Stromal cell of bone marrow (primary cell): Measurements from ENCODE around the gene KCNK5.

ENCODE experiments used
- DNase-seq: peaks from one replicate; pipeline ENCODE4 v3.0.0-alpha.2; 2012; ENCODE audit warnings: low read depth

Gene KCNK5

DNA sequence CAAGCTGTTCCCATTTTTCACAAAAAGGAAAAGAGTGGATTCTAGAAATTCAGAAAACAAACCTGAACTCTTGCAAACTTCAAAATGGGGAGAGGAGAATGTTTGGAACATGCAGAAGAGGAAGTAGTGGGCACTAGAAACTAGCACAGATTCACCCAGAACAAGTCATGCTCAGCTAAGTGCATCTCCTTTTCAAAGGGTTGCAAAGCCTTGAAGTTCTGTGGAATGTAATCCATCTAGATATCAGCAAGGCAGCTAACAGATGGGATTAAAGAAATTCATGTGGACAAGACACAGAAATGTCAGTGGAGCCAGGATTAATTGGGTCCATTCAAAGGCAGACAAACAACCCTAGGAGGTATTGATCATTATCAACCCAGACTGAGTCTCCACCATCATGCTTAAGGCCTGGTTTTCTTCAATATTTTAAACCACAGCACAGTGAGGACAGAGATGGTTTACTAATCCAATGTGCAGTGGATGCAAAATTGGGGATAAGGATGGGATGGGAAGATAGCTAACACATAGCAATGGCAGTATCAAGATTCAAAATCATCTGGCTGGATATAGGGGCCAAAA lies 31.3 kb downstream of the KCNK5 start:
- DNase-seq = no peak

DNA sequence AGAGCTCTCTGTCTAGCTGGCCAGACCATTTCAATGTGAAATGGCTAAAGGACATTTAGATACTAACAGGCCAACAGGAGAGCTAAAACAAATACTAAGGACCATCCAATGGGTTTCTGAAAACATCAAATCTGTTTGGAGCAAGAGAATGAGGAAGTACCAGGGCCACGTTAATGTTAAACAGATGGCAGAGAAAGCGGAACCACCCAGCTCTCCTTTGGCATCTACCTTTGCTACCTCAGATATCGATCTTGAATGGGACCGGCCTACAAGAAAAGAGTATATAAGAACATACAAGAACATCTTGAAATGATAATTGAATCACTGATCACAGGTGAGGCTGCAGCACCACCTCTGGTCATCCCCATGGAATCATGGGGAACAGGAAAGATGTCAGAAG lies 31.8 kb downstream of the KCNK5 start:
- no peak for DNase-seq

DNA sequence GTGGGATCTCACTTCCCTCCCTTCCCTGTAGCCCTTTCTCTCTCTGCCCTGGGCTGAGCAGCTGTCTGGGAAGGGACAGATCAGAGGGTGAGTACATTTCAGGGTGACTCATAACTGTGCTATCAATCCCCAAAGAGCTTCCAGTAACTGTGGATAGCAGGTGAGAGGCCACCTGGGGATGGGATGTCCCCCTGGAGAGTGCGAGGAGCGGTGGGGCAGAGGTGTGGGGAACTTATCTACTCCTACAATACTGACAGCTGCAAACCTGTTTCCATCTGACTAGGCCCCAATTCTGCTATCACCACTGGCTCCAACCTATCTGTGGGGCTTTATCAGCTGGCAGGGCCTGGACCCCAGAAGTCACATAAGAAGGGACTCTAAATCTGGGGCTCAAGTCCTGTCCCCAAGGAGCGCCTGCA lies 32.6 kb downstream of the KCNK5 start:
- no peak for DNase-seq

DNA sequence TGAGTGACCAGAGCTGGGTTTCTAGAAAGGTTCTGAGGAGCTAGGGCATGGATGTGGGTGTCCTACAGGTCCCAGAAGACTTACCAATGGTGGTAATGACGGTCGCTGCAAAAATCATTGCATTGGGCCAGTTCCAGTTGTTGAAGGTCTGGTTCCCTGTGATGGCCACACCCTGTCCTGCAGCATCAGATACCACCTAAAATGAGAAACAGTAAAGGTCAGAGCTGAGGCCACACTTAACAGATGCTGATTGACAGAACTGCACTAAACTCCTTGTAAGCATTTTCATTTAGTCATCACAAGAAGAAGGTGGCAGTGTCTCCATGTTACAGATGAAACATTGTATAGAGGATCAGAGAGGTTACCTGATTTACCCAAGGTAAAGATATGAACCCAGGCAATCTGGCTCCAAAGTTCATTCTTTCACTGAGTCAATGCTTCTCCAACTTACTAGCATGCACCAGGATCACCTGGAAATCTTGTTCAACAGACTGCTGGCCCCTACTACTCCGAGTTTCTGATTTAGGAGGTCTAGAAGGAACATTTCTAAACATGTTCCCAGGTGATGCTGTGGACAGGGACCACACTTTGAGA lies 33.4 kb downstream of the KCNK5 start:
- no peak for DNase-seq

DNA sequence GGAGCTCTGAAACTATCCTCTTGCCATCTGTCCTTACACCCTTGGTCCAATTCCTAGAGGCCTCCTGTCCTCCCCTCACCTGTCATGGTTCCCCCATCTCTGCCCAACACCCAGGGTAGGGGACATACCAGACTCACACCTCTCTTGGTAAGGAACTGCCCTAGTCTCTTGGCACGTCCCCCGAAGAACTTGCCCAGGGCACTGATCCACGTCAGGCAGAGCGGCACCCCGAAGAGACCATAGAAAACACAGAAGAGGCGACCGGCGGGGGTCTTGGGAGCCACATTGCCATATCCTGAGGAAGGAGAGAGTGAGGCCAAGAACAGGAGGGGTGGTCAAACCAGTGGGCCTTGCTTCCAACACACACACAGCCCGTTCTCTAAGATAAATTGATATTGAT lies 34.8 kb downstream of the KCNK5 start:
- no peak for DNase-seq

DNA sequence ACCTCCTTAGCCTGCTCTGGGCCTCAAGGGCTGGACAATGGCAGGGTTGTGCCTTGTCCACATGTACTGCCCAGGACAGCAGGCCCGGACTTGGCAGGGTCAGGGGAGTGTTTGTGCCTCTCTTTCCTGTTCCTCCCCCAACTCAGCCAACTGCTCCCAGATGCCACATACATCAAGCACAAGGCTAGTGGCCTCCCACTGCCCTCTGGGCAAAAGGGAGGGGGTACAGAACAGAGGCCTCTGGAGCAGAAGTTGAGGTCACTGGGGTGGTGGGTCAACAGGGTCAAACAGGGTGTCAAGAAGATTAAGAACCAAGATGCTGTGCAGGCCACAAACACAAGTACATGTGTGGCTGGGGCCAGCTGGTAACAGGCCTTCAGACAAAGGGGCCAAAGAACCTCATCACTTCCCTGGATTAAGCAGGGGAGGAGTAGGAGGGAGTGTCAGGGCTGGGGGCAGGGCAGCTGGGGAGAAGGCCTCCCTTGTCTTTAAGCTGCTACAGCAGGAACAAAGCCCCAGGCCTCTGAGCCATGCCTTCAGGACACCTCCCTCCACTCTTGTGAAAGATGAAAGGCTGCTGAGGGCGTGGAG lies 36.0 kb downstream of the KCNK5 start:
- no peak for DNase-seq

DNA sequence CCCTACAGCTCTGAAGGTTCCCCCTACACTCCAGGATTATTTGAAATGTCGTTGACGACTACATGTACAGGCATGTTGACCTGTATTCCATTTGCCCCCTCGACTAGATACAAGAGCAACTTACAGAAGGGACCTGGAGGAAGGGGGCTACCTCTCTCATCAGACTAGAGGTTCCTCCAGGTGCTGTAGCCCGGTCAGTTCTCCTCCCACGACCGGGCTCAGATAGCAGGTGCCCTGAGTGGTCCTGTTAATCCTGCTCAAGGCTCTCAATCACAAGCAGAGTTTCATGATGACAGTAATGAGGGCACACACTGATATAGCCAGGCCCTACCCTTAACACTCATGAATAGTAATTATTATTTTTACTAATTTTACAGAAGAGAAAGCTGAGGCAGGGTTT lies 36.5 kb downstream of the KCNK5 start:
- DNase-seq = no peak

DNA sequence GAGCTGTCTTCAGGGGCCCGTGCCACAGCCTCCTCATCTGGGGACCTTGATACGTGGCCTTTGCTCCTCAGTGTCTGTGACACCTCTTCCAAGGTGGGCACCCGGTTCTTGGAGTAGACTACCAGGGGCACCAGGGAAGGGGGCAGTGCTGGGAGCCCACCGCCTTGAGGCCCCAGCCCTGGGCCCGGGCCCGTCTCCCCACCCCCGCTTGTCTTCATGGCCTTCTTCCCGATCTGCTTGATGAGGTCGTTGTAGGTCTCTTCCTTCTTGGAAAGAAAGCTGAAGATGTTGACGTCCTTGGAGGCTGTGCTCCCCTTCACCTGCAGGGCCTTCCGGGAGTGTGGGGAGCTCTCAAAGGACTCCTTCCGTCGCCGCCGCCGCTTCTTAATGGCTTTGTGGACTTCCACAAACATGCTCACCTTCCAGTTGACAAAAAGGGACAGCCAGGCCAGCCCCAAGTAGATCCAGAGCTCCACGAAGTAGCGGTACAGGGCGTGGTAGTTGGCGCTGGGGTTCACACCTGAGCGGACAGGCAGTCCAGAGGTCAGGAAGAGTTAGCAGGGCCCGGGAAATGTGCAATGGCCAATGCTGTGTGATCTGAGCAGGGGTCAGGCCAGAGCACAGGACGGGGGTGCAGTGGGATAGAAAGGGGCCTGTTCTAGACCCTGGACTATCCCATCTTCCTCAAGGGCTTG lies 37.9 kb downstream of the KCNK5 start:
- no peak for DNase-seq

DNA sequence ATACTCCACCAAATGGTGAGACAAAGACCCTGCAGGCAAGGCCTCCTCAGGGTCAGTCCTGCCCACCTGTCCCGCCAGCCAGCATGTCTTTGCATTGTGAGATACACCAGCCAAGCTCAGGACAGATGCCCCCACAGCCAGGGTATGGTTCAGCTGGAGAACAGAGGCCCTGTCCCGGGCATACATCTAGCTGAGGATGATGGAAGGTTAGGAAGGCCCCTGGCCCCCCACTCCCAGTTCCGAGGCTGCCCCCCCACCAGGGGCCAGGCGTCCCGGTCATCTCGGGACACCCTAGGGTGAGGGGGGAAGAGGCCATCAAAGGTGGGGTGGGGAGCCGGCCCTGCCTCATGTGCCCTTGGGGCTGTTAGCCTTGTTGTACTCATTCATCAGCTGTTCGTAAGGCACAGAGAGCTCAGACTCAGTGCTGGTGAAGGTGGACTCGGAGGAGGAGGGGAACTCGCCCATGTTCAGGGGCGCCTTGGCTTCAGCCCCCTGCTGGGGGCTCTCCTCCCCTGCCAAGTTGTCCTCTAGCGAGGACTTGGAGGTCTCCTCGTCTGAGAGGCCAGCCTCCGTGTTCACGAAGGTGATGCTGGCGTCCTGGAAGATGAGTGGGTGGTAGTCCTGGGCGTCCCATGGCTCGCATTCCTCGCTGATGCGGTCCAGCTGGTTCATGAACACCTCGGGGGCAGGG lies 38.6 kb downstream of the KCNK5 start:
- no peak for DNase-seq

DNA sequence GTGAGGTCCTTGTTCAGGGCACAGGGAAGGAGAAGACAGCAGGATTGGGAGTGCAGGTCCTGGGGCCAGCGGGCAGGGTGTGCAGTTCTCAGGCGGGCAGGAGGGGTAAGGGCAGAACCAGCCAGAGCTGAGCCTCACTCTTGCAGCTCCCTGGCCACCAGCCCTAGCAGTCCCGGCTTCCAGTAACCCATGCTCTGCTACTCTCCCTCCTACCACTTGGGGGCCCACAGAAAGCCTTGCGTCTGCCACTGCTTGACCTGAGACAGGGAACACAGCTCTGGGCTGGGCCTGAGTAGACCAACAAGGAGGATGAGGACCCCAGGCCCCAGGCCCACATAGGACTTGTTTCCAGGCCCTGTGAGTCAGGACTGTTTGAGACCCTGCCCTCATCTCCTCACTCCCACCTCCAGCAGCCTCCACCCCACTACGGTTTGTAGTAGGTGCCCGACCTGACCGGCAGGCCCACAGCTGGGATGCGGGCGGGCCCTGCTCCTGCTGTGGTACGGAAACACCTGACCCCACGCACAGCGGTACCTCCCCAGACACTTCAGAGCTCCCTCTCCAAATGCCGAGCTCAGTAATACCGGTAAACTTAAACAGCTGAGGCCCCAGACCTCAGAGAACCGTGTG lies 39.2 kb downstream of the KCNK5 start:
- DNase-seq = no peak

DNA sequence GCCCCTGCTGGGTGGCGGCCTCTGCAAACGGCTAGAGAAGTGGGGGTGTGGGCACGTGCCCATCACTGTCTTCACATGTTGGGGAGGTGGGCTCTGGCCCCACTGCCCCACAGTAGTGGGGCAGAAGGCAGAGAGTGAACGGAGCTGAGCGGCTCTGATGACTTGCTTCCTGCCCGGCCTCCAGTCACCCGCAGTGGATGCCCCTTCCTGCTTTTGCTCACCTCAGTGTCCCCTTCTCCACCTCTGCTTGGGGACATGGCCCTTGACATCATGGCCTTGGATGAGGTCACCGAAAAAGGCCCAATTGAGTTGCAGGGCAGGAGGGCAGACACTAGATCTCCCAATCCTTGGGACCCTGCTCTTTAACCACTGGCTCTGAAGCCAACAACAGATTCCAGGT lies 40.1 kb downstream of the KCNK5 start:
- DNase-seq = no peak

DNA sequence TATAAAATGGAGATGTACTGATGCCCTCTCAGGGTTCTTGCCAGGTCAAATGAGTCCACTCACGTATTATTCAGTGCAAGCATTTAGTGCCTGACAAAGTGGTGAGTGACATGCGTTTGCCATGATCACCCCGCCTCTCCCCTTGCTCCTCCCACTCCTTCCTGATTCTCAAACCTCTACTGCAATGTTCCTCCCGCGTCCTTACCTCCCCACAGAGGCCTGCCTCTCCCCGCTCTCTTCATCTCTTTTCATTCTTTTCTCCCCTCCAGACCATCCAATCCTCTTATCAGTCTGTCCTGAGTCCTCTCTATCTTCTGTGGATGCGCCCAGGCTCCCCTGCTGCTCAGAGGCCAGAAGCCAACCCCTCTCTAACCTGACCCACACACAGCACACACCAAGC lies 40.7 kb downstream of the KCNK5 start:
- no peak for DNase-seq

DNA sequence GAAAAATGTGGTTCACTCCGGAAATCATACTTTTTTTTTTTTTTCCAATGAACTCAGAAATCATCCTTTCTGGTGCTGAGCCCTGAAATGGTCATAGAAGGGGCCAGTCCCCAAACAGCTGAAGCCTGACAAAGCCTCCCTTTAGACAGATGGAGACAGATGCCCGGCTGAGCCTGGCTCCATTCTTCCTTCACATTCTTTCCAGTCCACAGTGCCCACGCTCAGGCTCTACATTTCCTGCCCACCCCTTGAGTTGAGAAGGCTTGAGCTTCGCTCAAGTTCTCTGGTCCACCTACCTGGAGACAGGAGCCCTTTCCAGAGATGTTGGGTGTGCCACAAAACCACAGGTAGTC lies 41.2 kb downstream of the KCNK5 start:
- no peak for DNase-seq

DNA sequence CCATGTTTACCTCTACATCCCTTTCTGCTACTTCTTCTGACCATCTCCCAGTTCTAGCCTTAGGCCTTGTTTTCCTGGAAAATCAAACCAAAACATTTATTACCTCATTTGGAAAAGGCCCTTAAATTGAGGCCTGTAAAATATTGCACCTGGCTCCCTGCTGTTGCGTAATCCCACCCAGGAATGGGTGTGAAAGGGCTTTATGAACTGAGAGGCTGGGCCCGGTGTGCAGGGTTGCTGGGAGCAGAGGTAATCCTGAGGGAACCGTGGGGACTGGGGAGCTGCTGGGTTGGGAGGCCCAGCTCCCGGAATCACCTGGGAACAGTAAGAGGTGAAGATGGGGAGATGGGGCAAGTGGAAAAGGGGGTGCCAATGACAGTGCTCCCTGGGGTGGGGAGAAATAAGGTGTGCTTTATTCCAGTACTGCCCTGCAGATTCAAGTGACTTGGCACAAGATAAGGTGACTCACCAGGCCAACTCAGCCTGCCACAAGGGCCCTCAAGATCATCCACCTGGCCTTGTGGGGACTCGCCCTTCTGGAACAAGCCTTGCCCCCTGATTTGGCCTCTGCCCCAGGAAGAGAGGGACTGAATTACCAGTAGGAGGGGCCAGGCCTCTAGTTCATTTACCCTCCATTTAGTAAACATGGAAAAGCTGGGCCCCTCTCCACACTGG lies 44.2 kb downstream of the KCNK5 start:
- no peak for DNase-seq

DNA sequence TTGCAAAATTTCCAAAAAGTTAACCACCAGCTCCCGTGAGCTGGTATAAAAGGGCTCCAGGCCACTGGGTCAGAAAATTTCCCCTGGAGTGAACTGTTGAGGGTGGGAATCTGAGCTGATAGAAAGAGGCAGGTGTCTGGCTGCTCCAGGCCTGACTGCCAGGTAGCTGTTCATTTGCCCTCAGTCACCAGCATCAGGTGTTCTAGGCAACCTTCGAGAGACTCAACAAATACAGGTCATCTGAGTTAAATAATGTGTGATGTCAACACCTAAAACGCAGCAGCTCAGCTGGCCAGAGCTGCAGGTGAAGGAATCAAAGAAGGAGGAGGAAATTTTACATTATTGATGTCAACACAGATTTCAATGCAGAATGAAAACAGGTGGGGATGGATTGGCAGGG lies 46.7 kb downstream of the KCNK5 start:
- DNase-seq = no peak

DNA sequence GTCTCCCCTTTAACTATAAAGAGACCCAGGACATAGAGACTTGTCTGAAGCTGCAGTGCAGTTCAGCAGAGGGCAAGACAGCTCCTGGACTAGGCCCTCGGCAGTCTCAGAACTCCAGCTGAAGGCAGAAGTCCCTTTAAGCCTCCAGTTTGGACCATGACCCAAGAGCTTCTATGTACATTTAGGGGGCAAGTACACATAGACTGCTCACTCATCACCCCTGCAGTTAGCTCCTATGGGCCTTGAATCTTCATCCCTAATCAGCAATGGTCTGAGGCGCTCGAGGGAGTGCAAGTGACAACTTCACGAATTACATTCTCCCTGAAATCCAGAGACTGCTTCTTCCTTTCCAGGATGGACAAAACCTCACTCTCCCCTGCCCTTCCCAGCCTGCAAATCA lies 47.4 kb downstream of the KCNK5 start:
- no peak for DNase-seq

DNA sequence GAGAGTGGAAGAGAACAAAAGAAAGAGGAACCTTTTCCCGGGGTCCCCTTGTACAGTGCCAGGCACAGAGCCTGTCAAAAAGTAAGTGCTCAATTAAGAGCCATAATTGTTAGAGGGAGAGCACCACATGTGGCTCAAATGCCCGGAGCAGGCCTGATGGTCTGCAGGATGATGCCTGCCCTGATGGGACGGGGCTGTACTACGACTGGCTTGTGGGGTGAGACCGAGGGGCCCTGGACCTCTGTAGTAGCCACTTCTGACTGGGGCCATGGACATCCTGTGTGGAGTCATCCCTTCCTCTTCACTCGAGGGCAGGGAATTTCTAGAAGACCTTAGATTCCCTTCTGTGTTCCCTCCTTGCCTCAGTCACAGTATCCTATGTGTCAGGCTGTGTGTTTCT lies 47.9 kb downstream of the KCNK5 start:
- no peak for DNase-seq

DNA sequence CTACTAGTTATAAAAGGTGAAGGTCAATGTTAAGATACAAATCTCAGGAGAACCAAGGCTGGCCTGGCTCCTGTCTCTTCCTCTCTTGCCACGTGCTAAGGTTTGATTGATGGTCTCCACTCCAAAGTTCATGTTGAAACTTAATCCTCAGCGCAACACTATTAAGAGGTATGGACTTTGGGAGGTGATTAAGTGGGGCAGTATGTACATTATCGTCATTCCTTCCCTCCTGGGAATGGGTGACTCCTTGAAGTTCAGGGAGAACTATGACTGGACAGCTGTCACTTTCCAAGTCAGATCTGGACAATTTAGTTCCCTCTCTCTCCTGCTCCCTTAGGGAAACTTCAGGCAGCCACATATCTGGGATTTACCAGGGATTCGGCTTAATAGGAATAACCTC lies 50.5 kb downstream of the KCNK5 start:
- no peak for DNase-seq

DNA sequence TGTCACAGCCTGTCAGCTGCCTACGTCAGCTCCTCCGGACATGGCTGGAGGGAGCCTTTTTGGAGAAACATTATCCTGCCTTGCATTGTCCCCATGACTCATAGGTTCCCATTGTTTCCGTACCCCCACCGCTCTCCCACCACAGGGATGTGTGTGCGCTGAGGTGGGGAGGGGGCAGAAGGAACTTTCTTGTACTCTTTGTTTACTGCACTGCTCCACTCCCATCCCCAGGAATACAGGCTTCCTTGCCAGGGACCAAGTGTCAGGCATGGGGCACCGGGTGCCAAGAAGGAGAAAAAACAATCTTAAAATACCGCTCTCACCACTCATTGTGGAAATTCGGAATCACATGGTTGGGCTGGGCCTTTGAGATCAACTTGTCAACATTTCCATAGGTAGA lies 51.0 kb downstream of the KCNK5 start:
- DNase-seq = no peak

DNA sequence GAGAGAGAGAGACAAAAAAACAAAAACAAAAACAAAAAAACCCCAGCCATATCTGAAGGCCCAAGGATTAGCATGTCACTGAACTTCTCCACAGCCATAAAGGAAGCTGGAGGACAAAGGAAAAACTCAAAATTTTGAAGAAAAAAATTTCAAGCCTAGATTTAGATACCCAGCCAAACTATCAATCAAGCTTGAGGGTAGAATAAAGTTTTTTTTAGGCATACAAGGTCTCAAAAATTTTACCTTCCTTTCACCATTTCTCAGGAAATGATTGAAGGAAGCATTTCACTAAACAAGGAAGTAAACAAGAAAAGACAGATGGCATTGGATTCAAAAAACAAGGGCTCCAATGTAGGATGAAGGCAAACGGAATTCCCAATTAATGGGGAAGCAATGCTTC lies 52.1 kb downstream of the KCNK5 start:
- no peak for DNase-seq

DNA sequence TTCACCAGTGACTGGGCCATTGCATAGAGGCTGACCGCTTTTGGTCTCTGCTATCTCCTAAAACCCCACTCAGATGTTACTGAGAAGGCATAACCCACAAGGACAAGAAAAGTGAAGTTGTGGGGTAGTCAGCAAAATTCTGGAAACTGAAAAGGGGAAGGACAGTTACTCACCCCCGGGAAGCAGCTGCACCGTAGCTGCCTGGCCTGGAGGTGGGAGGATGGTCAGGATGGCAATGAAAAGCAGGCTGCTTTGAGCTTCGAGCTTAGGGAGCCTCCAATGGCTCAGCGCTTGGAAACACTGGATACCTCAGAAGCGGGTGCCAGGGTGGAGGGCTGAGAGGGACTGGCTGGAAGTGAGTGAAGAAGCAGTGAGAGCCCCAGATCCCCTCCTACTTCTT lies 56.0 kb downstream of the KCNK5 start:
- no peak for DNase-seq

DNA sequence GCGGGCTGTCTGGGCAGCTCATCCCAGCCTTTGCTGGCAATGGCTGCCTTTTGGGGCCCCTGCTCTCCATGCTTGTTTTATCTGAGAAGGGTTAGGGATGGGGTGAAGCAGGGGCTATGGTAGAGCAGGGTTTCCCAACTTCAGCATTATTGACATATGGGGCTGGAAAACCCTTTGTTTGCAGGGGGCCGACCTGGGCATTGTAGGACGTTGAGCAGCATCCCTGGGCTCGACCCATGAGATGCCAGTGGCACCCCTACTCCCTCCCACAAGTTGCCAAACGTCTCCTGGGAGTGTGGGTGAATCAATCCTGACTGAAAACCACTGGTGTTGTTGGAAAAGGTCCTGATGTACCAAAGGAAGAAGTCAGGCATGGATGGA lies 56.9 kb downstream of the KCNK5 start:
- DNase-seq = no peak
